Activated naive CD4-positive, alpha-beta T cell treated with Interleukin-2 at 50 U/mL for 16 hours (primary cell): ENCODE results near the gene TRAIP.

ENCODE experiments used
- DNase-seq: peaks from one replicate; pipeline ENCODE4 v3.0.0-alpha.2; 2020

The TRAIP gene

GRCh38 chr3:49813497-49814174 lies 42.7 kb downstream of the TRAIP start, which contains the start of gene UBA7:
TSS of gene UBA7 (minus strand) at chr3:49813953. CDS start at chr3:49813787, 166 bp downstream.
- peak; percentile 29 for DNase-seq

GRCh38 chr3:49812916-49813496 lies 43.4 kb downstream of the TRAIP start:
- no peak for DNase-seq

- no peak for DNase-seq
Observed at GRCh38 chr3:49807431-49808114, 48.8 kb downstream of the TRAIP start.

GRCh38 chr3:49806850-49807249 lies 49.5 kb downstream of the TRAIP start:
- DNase-seq, result no peak

- no peak for DNase-seq
Observed at GRCh38 chr3:49805897-49806701, 50.3 kb downstream of the TRAIP start.

- DNase-seq, result no peak
Observed at GRCh38 chr3:49805367-49805782, 51.0 kb downstream of the TRAIP start.

GRCh38 chr3:49804141-49805041 lies 52.0 kb downstream of the TRAIP start:
- no peak for DNase-seq

- DNase-seq, result peak; percentile 47
Observed at GRCh38 chr3:49803465-49804140, 52.8 kb downstream of the TRAIP start.

- DNase-seq, result peak; percentile 88
Observed at GRCh38 chr3:49802719-49803464, 53.5 kb downstream of the TRAIP start, which contains the start of gene INKA1. TSS of gene INKA1 (plus strand) at chr3:49803261. CDS start at chr3:49803393, 132 bp downstream.

GRCh38 chr3:49801160-49801559 lies 55.2 kb downstream of the TRAIP start:
- no peak for DNase-seq

GRCh38 chr3:49799761-49800160 lies 56.6 kb downstream of the TRAIP start, which contains the start of gene CDHR4:
TSS of gene CDHR4 (minus strand) at chr3:49799873. CDS start at chr3:49799812, 61 bp downstream.
- no peak for DNase-seq

GRCh38 chr3:49799105-49799504 lies 57.3 kb downstream of the TRAIP start:
- DNase-seq, result no peak

- DNase-seq, result no peak
Observed at GRCh38 chr3:49794926-49795905, 61.1 kb downstream of the TRAIP start.

- no peak for DNase-seq
Observed at GRCh38 chr3:49794431-49794830, 61.9 kb downstream of the TRAIP start.

GRCh38 chr3:49793486-49794085 lies 62.8 kb downstream of the TRAIP start:
- DNase-seq, result no peak

GRCh38 chr3:49792371-49793150 lies 63.8 kb downstream of the TRAIP start:
- DNase-seq, result no peak

GRCh38 chr3:49791571-49791970 lies 64.8 kb downstream of the TRAIP start:
- no peak for DNase-seq
